NCI-H2029 treated with DMSO at 0.1 percent for 48 hours (cell line): ENCODE measurements around the gene B3GNT8.
A peak's percentile ranks its signal among the peaks of the same experiment; 100 is the strongest.
"Not testable (repeated sequence)": the region's sequence is repeated elsewhere in the genome, so short reads cannot be mapped to it uniquely, and the experiment has no call there.

Source experiments
- DNase-seq: peaks from one replicate; lab custom pipeline; 2025; lab: John Stamatoyannopoulos, UW

B3GNT8 gene

DNA sequence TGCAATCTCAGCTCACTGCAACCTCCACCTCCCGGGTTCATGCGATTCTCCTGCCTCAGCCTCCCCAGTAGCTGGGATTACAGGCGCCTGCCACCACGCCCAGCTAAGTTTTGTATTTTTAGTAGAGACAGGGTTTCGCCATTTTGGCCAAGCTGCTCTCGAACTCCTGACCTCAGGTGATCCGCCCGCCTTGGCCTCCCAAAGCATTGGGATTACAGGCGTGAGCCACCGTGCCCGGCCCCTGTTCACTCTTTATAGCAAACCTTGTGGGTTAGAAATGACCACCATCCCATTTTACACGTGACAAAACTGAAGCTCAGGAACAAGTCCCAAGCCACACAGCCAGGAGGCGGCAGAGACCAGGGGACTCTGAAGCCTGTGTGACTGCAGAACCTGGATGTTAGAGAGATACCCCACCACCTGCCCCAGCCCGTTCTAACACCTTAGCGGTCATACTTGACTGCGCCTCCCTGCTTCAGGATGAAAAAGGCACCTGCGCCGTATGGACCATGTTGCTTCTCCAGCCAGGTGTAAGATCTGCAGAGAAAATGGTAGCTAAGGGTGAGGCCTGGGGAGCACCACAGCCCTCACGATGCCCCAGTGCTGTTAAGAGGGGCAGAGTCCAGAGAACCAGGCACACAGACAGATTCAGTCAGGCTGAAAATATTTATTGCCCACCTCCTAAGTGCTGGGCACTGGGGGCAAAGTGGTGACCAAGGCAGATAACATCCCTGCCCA lies 8.9 kb upstream of the B3GNT8 start:
- no peak for DNase-seq

DNA sequence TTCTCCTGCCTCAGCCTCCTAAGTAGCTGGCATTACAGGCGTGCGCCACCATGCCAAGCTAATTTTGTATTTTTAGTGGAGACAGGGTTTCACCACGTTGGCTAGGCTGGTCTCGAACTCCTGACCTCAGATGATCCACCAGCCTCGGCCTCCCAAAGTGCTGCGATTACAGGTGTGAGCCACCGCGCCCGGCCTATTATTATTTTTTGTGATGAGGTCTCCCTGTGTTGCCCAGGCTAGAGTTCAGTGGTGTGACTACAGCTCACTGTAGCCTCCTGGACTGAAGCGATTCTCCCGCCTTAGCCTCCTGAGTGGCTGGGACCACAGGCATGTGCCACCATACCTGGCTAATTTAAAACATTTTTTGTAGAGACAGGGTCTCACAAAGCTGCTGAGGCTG lies 8.2 kb upstream of the B3GNT8 start:
- not testable (repeated sequence) for DNase-seq

DNA sequence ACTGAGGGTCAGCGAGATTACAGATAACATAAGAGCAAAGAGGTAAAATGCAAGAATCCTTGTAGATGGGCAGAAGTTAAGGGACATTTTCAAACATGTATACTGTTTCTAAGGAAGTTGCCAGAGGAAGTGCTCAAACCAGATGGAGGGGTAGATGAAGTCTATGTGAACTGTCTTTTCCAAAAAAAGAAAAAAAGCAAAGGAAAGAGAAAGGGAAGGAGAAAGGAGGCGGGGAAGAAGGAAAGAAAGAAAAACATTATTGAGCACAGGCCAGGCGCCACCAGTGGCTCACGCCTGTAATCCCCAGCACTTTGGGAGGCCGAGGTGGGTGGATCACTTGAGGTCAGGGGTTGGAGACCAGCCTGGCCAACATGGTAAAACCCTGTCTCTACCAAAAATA lies 7.3 kb upstream of the B3GNT8 start:
- no peak for DNase-seq

DNA sequence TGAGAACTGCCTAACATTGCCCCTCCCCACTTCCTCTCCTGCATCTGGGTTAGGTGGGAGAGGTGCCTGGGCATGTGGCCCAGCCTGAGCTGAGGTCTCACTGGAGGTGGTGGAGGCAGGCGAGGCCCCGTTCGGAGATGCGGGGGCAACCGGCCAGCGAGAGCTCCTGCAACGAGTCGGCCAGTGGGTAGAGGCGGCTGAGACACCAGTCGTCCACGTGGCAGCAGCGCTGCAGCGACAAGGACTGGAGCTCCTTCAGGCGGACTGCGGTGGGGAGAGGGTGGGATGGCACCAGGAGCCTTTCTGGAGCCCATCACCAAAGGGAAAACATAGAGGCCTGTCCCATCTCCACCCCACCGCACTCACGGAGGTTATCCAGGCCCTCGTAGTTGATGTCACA lies 6.0 kb upstream of the B3GNT8 start:
- no peak for DNase-seq

DNA sequence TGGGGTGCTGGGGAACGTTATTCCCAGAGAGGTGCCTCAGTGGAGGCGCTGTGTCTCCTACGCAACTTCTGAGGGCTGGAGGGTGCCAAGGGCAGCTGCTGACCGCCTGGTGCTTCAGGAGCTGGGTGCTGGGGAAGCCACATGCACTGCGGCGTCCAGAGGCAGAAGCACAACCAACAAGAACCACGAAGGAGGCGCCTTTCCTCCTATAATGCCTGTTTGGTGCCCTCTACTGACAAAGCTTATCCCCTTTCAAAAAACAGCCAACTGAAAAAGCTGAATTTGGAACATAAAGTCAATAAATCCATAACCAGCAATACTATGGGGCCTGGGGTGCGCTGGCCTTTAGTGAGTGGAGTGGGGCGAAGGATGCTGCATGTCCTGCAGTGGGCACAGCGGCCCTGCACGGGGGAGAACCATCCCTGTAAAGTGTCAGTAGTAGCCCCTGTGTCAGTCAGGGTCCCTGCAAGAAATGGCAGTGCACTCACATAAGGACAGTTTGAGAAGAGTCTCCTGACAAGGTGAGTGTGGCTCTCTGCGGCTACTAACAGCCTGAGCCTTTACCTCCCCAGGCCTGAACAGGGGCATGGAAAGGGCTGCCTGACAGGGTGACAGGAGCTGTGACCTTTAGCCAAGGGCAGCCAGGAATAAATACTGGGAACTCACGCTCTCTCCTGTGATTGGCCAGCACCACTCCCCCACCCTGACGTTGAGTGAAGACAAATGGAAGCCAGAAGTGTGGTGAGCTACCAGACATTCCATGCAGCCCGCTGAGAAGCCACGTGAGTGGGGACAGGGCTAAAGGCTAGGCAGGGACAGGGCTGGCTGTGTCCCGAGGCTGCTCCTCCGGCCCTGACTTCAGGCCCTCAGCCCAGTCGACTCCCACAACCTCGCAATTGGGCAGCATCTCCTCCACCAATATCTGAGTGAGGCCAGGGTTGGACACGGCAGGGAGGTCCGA lies 4.5 kb upstream of the B3GNT8 start:
- no peak for DNase-seq

DNA sequence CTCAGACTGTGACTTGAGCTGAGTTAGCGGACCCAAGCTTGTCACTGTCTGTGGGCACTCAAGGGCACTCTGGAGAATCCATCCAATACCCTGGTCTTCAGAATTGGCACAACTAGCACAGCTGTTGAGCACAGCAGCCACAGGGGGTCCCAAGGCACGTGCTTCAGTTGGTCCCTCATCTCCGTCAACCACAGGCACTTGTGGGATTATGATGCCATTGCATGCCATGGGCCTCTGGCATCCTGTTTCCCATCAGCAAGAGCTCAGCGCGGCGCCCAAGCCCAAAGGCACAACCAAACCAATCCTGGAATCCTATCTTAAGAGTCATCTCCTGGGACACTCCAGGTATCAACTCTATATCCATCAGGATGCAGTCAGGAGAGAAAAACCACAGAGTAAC lies 3.7 kb upstream of the B3GNT8 start:
- DNase-seq = no peak

DNA sequence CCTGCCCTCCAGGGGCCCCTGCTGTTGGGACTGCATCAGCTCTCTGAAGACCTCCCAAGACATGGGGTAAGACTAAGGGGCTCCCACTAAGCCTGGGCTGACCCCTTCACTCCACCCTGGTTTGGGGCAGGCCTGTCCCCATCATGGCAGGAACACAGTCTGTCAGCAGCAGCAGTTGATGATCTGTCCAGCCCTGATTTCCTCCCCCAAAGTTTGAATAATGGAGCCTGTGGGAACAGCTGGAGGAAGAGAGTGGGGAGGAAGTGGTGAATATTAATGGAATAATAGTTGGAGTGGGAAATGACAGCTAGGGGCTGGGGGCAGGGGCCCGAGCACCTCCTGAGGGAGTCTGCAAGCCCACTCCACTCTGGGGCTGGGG lies 1.3 kb upstream of the B3GNT8 start:
- no peak for DNase-seq

DNA sequence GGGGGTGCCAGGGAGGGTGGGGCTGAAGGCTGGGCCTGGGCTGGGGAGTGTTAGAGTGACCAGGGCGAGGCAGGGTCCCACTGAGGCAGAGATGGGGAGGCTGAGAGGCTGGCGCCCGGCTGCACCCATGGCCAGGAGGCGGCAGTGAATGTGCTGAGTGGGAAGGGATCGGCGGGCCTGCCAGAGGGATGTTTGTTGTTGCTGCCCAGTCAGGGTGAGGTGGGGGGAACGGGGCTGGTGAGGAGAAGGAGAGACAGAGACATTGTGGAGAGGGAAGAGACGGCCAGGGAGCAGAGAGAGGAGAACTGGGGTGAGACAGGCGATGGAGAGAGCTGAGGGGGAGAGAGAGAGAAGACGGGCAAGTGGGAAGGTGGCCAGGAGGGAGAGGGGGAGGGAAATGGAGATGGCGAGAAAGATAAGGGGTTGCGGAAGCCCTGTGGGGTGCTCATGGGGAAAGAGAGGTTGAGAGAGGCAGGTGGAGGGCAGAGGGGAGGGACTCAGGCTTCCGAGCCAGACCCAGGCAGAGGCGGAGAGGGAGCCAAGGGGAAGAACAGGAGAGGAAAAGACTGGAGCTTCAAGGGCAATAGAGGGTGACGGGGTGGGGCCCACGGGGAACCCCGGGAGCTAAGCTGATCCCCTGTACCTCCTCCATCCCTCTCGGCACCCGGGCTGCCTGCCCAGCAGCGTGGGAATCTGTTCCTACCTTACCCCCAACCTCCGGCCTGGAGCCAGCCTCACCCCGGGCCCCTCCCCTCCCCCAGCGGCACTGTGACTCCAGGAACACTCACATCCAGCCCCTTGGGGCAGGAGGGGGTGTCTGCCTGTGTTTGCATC lies 690 bp upstream of the B3GNT8 start:
- DNase-seq = peak; percentile 30

DNA sequence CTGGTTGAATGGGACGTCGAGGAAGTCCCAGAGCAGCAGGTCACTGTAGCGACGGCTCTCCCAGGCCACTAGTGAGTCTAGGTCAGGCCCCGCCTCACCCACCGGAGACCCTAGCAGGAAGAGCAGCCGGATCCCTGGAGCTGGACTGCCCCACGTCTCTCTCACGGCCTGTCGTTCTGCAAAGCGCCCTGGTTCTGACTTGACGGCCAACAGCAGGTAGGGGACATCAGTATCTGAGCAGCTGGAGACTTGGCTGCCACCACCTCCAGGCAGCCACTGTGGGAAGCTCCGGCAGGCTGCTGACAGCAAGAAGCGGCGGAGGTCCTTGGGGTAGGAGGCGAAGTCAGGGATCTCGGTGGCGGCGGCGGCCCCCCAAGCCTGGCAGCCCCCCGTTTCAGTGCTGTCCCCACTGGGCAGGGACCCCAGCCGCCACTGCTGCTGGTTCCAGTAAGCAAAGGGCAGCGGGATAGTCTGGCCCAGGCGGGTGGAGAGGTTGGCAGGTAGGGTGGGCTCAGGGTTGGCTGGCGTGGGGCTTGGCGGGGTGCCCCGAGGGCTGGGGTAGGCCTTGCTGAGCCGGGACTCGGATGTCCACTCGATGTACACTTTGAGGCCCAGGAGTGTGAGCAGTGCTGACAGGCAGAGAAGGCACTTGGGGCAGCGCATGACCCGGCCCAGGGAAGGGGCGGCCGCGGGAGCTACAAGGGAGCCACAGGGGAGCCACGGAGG lies 895 bp downstream of the B3GNT8 start:
- no peak for DNase-seq

DNA sequence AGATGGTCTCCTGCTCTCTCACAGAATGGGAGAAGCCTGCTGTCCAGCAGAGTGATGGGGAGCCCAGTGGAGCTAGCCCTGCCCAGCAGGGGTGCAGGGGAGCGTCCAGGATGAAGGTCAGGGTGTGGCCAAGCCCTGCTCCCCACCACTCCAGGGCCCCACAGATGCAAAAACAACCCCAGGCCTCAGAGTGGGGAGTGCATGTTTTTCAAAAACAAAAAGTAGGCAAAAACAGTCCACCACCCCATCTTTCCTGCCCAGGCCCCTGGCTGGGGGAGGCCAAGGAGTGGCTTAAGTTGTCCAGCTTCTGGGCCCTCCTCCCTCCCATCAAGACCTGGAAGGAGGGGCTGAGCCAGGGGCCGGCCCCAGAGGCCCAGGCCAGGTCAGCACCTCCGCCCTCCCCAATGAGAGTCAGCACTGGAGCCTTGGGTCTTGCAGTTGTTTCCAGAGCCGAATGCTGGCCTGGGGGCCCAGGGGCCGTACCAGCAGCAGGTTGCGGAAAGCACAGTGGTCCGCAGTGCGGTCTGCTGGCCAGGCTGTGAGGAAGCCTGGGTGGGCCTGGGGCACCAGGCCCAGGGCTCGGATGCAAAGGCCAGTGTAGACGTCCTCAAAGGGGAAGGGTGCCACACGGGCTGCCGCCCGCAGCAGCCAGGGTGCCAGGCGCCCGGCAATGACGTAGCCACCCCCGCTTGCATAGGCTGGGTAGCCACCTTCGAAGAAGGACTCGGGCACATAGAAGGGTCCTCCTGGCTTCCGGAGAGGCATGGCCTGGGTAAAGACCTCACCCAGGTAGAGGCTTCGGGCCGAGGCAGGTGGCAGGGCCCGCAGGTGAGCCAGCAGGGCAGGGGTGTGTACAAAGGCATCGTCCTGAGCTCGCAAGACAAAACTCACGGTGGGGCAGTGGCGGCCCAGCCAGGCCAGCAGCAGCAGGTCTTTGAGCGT lies 1.7 kb downstream of the B3GNT8 start:
- no peak for DNase-seq

DNA sequence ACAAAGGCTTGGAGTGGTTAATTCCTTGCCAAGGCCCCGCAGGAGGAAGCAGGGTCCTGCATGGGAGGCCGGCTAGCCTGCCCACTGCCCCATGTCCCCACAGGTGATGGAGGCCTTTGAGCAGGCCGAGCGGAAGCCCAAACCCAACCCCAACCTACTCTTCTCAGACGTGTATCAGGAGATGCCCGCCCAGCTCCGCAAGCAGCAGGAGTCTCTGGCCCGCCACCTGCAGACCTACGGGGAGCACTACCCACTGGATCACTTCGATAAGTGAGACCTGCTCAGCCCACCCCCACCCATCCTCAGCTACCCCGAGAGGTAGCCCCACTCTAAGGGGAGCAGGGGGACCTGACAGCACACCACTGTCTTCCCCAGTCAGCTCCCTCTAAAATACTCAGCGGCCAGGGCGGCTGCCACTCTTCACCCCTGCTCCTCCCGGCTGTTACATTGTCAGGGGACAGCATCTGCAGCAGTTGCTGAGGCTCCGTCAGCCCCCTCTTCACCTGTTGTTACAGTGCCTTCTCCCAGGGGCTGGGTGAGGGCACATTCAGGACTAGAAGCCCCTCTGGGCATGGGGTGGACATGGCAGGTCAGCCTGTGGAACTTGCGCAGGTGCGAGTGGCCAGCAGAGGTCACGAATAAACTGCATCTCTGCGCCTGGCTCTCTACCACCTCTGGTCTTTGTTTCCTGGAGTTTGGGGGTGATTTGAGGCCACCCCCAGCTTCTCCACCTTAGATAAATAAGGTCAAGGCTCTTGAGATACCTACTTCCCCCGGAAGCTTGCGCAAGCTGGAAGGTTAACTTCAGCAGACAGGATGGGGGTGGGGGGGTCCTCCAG lies 2.6 kb downstream of the B3GNT8 start:
- DNase-seq = no peak

DNA sequence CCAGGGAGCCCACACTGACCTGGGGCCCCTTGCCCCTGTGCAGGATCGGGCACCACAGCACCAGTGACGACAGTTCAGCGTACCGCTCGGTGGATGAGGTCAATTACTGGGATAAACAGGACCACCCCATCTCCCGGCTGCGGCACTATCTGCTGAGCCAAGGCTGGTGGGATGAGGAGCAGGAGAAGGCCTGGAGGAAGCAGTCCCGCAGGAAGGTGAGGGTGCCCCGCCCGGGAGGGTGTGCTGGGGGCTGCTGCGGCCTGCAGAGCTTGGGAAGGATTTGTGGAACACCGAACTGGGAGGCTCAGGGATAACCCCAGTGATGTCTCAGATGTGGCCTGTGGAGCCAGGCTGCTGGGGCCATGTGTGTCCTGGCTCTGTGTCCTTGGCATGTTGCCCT lies 4.2 kb downstream of the B3GNT8 start:
- DNase-seq = no peak

DNA sequence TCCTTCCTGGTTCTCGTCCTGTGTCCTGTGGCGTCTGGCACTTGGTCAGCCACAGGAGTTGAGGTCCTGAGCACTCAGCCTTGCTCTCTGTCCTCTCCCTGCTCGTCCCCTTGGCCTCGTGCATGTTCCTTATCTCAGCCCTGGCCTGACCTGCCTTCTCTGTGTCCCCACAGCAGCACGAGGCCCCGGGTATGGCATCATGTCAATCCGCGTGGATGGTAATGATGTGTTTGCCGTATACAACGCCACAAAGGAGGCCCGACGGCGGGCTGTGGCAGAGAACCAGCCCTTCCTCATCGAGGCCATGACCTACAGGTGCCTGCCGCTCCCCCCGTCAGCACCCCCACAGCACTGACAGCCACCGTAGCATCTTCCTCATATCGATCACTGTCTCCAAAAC lies 4.7 kb downstream of the B3GNT8 start:
- DNase-seq = no peak

DNA sequence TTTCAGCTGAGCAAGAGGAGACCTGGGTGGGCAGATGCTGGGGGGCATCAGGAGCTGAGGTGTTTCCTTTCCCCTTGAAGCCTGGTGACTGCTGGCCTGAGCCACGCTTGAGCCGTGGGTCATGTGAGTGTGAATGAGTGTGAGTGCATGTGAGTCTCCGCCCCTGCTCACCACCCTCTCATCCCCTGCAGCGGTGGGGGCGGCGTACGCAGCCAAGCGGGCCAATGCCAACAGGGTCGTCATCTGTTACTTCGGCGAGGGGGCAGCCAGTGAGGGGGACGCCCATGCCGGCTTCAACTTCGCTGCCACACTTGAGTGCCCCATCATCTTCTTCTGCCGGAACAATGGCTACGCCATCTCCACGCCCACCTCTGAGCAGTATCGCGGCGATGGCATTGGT lies 5.2 kb downstream of the B3GNT8 start:
- DNase-seq = no peak

DNA sequence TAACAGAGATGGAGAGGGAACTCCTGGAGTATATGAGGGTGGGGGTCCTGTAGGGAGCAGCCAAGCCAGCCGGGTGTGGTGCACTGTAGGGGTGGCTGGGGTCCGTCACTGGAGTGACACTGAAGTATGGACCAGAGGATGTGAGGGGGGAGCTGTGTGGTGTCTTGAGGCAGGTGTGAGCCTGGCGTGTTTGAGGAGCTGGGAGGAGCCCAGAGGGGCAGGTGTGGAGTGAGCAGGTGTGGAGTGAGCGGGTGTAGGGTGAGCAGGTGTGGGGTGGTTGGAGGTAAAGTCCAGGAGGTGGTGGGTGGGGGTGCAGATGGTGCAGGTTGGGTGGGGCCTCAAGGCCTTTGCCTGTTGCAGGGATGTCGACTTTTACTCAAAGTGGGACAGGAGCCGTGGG lies 5.9 kb downstream of the B3GNT8 start:
- DNase-seq = peak; percentile 60

DNA sequence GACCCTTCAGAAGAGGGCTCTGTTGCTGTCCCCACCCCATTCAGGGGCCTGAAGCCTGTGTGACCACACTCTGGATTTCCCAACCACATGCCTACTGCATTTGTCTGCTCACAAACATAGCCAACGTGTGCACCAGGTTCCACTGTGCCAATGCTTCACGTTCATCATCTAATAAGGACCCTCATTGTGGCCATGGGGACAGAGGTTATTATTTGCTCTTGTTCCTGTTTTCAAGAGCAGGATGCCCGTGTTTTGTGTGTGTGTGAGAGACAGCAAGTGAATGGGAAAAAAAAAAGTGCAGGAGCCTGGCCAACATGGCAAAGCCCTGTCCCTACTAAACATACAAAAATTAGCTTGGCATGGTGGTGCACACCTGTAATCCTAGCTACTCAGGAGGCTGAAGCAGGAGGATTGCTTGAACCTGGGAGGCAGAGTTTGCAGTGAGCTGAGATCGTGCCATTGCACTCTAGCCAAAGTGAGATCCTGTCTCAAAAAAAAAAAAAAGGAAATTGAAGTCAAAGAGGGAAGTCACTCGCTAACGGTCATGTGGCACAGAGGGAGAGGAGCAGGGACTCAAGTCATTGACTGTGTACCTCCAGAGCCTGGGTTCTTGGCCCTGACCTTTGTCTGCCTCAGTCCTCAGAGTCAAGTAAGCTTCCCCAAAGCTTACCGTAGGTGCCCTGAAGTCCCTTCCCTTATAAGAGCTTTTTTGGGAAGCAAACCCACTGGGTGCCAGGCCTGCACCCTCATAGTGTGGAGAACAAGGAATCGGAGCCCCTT lies 6.9 kb downstream of the B3GNT8 start:
- peak; percentile 46 for DNase-seq

DNA sequence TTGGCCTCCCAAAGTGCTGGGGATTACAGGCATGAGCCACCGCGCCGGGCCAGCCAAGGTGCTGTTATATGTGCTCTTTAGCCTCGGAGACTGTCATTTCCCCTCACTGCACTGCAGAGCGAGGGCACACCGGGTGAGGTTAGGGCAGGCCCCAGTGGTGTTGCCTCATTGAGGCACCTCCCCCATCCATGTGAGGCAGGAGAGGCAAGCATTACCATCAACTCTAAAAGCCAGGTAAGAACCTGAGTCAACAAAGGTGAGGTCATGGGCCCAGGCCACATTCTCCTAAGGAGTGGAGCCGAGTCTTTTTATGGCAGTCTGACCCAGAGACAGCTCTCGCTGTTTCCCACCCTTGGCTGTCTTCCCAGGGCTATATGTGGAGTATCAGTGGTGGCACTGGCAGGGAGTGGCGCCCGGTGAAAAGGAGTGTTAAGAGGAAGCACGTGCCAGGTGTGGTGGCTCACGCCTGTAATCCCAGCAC lies 10.9 kb downstream of the B3GNT8 start:
- DNase-seq = peak; percentile 92

DNA sequence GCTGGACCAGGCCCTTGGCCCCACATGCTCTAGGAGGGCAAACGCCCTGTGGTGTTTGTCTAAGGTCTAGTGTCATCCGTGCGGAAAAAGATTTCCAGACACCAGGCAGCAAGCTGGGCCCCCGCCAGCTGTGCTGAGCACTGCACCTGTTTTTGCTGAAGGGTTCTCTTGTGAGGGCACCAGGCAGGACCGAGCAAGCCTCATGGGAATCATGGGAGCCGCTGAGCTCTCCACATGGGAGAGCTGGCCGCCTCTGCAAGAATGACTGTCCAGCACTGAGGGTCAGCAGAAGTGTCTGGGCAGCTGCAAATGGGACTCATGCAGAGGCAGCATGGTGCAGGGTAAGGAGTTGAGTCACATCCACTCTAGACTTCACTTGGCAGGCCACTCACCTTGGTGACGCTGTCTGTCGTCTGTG lies 12.0 kb downstream of the B3GNT8 start:
- peak; percentile 90 for DNase-seq

DNA sequence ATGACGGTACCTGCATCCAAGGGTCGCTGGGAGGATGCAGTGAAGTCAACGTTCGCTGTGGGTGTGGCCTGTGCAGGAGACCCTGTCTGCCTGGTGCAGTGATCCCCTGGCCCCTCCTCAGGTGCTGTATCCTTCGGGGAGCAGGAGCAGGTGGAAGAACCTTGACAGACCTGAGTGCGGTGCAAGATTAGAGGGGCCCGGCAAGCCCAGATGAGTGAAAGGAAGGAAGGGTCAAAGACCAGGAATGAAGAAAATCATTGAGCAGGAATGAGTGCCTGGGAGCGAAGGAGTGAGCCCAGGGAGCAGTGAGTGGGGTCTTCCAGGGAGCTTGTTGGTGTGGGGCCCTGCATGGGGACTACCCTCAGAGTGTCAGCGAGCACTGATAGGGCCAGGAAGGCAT lies 12.7 kb downstream of the B3GNT8 start:
- no peak for DNase-seq
